Measurements from ENCODE around the gene RIT1. TPM values are rescaled to one million over a fixed set of nuclear protein-coding genes. Genes with fewer than 3 reads are reported as not detected.

The RIT1 gene
- total RNA-seq, 2 donors from 2014 or later = 26.0 to 39.2 TPM

DNA sequence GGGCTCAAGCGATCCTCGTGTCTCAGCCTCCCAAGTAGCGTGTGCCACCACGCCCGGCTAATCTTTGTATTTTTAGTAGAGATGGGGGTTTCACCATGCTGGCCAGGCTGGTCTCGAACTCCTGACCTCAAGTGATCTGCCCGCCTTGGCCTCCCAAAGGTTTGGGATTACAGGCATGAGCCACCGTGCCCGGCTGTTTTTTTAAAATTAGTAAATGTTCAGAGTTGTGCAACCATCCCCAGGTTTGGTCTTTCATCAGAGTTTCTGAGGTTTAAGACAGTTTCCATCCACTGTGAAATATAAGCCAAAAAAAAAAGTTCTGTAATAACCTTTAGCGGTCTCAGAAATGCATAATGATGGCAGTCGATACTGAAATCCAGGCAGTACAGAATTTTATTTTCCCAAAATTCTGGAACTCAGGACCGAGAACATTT lies 52.3 kb downstream of the RIT1 start:
- H3K4me3 Mint-ChIP-seq = peak overlapping the region; percentile 58
- Histone ChIP-seq H3K27ac (ENCODE audit: low read depth, low read length) (no peak overlapping the region), H3K4me3 (ENCODE audit: low read length) (peak overlapping the region; percentile 83), H3K36me3 (ENCODE audit: control insufficient read depth, insufficient read depth, low read length) (peaks cover 18% of the 10 kb centered on the region), H3K4me1 (ENCODE audit: control insufficient read depth, insufficient read depth, low read length) (no peaks in the 10 kb centered on the region), H3K9ac (ENCODE audit: extremely low read depth, low read length, poor library complexity, severe bottlenecking) (peak overlapping the region; percentile 19), H3K27me3 (ENCODE audit: control insufficient read depth, insufficient read depth, low read length, poor library complexity, severe bottlenecking) (peaks cover 22% of the 10 kb centered on the region), H3K9me3 (ENCODE audit: control insufficient read depth, low read length) (no peaks in the 10 kb centered on the region)
- no peak for DNase-seq
- peaks cover 18% of the 10 kb centered on the region for H3K27me3 Mint-ChIP-seq (ENCODE audit: insufficient read depth)
- TF ChIP-seq CTCF (conservative IDR thresholded peaks at IDR 0.05) = no peak
- peaks cover 10% of the 10 kb centered on the region for H3K36me3 Mint-ChIP-seq (ENCODE audit: low read depth)
- no peaks in the 10 kb centered on the region for H3K9me3 Mint-ChIP-seq
- peak overlapping the region; percentile 83 for H3K27ac Mint-ChIP-seq
- H3K4me1 Mint-ChIP-seq = peaks cover 5% of the 10 kb centered on the region
- 80 to 84% methylated on average over 7 to 12 of the region's 12 CpGs for WGBS, 2 experiments (ENCODE audit: insufficient coverage in 1 of 2, insufficient read length in 1 of 2)

GRCh38 chr1:155856975-155857930 lies 53.9 kb downstream of the RIT1 start, which contains the start of gene GON4L:
Gene GON4L (minus strand): TSS chr1:155857214. CDS start chr1:155853780, 3,434 bp downstream.
- 32 to 35% methylated on average over 38 to 46 of the region's 46 CpGs for WGBS, 2 experiments (ENCODE audit: insufficient coverage in 1 of 2, insufficient read length in 1 of 2)
- H3K27me3 Mint-ChIP-seq (ENCODE audit: insufficient read depth) = peaks cover 15% of the 10 kb centered on the region

More at GRCh38 chr1:155856975-155857930, 53.9 kb downstream of the RIT1 start, which contains the start of gene GON4L:
- H3K36me3 ChIP-seq (ENCODE audit: control insufficient read depth, insufficient read depth, low read length) = peaks cover 31% of the 10 kb centered on the region
- peaks cover 5% of the 10 kb centered on the region for H3K4me1 Mint-ChIP-seq
- H3K27me3 ChIP-seq (ENCODE audit: control insufficient read depth, insufficient read depth, low read length, poor library complexity, severe bottlenecking) = peaks cover 10% of the 10 kb centered on the region
- no peak for TF ChIP-seq CTCF (conservative IDR thresholded peaks at IDR 0.05)
- peak within 1 kb of the TSS; percentile 99 for H3K4me3 Mint-ChIP-seq
- DNase-seq = peak; percentile 95
- H3K27ac ChIP-seq (ENCODE audit: low read depth, low read length) = peak within 1 kb of the TSS; percentile 6
- H3K4me1 ChIP-seq (ENCODE audit: control insufficient read depth, insufficient read depth, low read length) = no peaks in the 10 kb centered on the region
- H3K9me3 ChIP-seq (ENCODE audit: control insufficient read depth, low read length) = no peaks in the 10 kb centered on the region
- H3K9me3 Mint-ChIP-seq = no peaks in the 10 kb centered on the region
- H3K36me3 Mint-ChIP-seq (ENCODE audit: low read depth) = peaks cover 24% of the 10 kb centered on the region
- H3K9ac ChIP-seq (ENCODE audit: extremely low read depth, low read length, poor library complexity, severe bottlenecking) = peak within 1 kb of the TSS; percentile 84
- peak within 1 kb of the TSS; percentile 91 for H3K4me3 ChIP-seq (ENCODE audit: low read length)
- H3K27ac Mint-ChIP-seq = peak within 1 kb of the TSS; percentile 98
